Activated CD8-positive, alpha-beta memory T cell treated with anti-CD3 and anti-CD28 coated beads for 36 hours (primary cell): ENCODE data around the gene CPED1. TPM values are rescaled to one million over a fixed set of nuclear protein-coding genes. Genes with fewer than 3 reads are reported as not detected.
"Not testable (repeated sequence)": the region's sequence is repeated elsewhere in the genome, so short reads cannot be mapped to it uniquely, and the experiment has no call there.

ENCODE experiments used
- CTCF ChIA-PET: fragments of 350-600 bp; sonication (Branson Sonifier 250); formaldehyde crosslinking; loops from one replicate; lab custom pipeline; 2021; ENCODE audit warnings: antibody characterized with exemption; lab: Charles Lee
- POLR2A ChIA-PET: fragments of 350-600 bp; sonication (Branson Sonifier 250); formaldehyde crosslinking; loops from one replicate; lab custom pipeline; 2021; ENCODE audit warnings: antibody characterized with exemption; lab: Charles Lee
- total RNA-seq, 2 experiments: library from RNA; stranded (reverse); gene quantifications; one replicate each; pipeline ENCODE4 v1.2.3, GENCODE V29; 2021

The CPED1 gene
- total RNA-seq, 2 experiments from 2014 or later, result 0.04 TPM; not detected in 1

GRCh38 chr7:121103579-121103978 lies 115.1 kb downstream of the CPED1 start:
- POLR2A ChIA-PET, result no interaction called here

GRCh38 chr7:121105262-121105661 lies 116.8 kb downstream of the CPED1 start:
- POLR2A ChIA-PET, result no interaction called here
- CTCF ChIA-PET, result no interaction called here

More at GRCh38 chr7:121103579-121103978, 115.1 kb downstream of the CPED1 start:
- CTCF ChIA-PET, result interaction anchor here (0.6 to 0.7 kb wide), 3 partner anchors 157 to 460 kb away, joined by 3 read pairs; no protein-coding TSS in a partner anchor

- POLR2A ChIA-PET, result no interaction called here
These were observed 119.5 kb downstream of the CPED1 start for GRCh38 chr7:121107923-121108498.

GRCh38 chr7:121109145-121109544 lies 120.6 kb downstream of the CPED1 start:
- ChIA-PET POLR2A (no interaction called here), CTCF (no interaction called here)

More at GRCh38 chr7:121107923-121108498, 119.5 kb downstream of the CPED1 start:
- CTCF ChIA-PET, result interaction anchor here (0.9 to 2.1 kb wide), 4 partner anchors 9 to 302 kb away, joined by 3 to 8 read pairs (median 4); partner anchors contain the start of gene CPED1

GRCh38 chr7:121113288-121113687 lies 124.8 kb downstream of the CPED1 start:
- POLR2A ChIA-PET, result no interaction called here
- CTCF ChIA-PET, result no interaction called here

GRCh38 chr7:121116396-121116795 lies 127.9 kb downstream of the CPED1 start:
- ChIA-PET CTCF (interaction anchor here (1.9 kb wide), 1 partner anchor 8 kb away, joined by 5 read pairs; no protein-coding TSS in a partner anchor), POLR2A (no interaction called here)

- POLR2A ChIA-PET, result no interaction called here
- CTCF ChIA-PET, result no interaction called here
These were observed 130.5 kb downstream of the CPED1 start for GRCh38 chr7:121119047-121119446.

GRCh38 chr7:121123032-121123431 lies 134.5 kb downstream of the CPED1 start:
- POLR2A ChIA-PET, result no interaction called here
- CTCF ChIA-PET, result no interaction called here

- CTCF ChIA-PET, POLR2A ChIA-PET: not testable (repeated sequence)
These were observed 136.9 kb downstream of the CPED1 start for GRCh38 chr7:121125454-121125853.

- POLR2A ChIA-PET, result no interaction called here
- CTCF ChIA-PET, result no interaction called here
These were observed 137.7 kb downstream of the CPED1 start for GRCh38 chr7:121126201-121126600.

GRCh38 chr7:121126801-121127534 lies 138.5 kb downstream of the CPED1 start:
- POLR2A ChIA-PET, result no interaction called here
- CTCF ChIA-PET, result no interaction called here

GRCh38 chr7:121132940-121133339 lies 144.4 kb downstream of the CPED1 start:
- ChIA-PET POLR2A (no interaction called here), CTCF (no interaction called here)

GRCh38 chr7:121133444-121133843 lies 144.9 kb downstream of the CPED1 start:
- CTCF ChIA-PET, result no interaction called here
- POLR2A ChIA-PET, result no interaction called here

- CTCF ChIA-PET, result no interaction called here
- POLR2A ChIA-PET, result no interaction called here
These were observed 149.1 kb downstream of the CPED1 start for GRCh38 chr7:121137580-121137979.

GRCh38 chr7:121138262-121138933 lies 149.9 kb downstream of the CPED1 start:
- CTCF ChIA-PET, result no interaction called here
- POLR2A ChIA-PET, result no interaction called here

- CTCF ChIA-PET, result no interaction called here
- POLR2A ChIA-PET, result no interaction called here
These were observed 150.9 kb downstream of the CPED1 start for GRCh38 chr7:121139427-121139826.

- POLR2A ChIA-PET, result no interaction called here
- CTCF ChIA-PET, result no interaction called here
These were observed 152.3 kb downstream of the CPED1 start for GRCh38 chr7:121140790-121141189.

GRCh38 chr7:121151774-121152221 lies 163.3 kb downstream of the CPED1 start:
- POLR2A ChIA-PET, result no interaction called here
- CTCF ChIA-PET, result no interaction called here

GRCh38 chr7:121153411-121153810 lies 164.9 kb downstream of the CPED1 start:
- POLR2A ChIA-PET, result no interaction called here

GRCh38 chr7:121153995-121154394 lies 165.5 kb downstream of the CPED1 start:
- CTCF ChIA-PET, result no interaction called here

More at GRCh38 chr7:121153411-121153810, 164.9 kb downstream of the CPED1 start:
- CTCF ChIA-PET, result no interaction called here

More at GRCh38 chr7:121153995-121154394, 165.5 kb downstream of the CPED1 start:
- POLR2A ChIA-PET, result no interaction called here
